BLaER1 treated with 17β-estradiol and CSF1 and Interleukin-3, amounts not matched to agents 10 nM and 100 nM (cell line): ENCODE measurements around the gene ASB7.

ENCODE experiments used
- H3K27ac ChIP-seq, 11 experiments: shearing (Covaris generic); formaldehyde crosslinking; 2 replicates each; pipeline ENCODE4 v1.8.1; 2022
- H3K27me3 ChIP-seq, 11 experiments: shearing (Covaris generic); formaldehyde crosslinking; 2 replicates each; pipeline ENCODE4 v1.8.1; 2022
- H3K36me3 ChIP-seq, 11 experiments: shearing (Covaris generic); formaldehyde crosslinking; 2 replicates each; pipeline ENCODE4 v1.8.1; 2022
- H3K4me1 ChIP-seq, 10 experiments: shearing (Covaris generic); formaldehyde crosslinking; 2 replicates each; pipeline ENCODE4 v1.8.1; 2022
- H3K4me2 ChIP-seq, 11 experiments: shearing (Covaris generic); formaldehyde crosslinking; 2 replicates each; pipeline ENCODE4 v1.8.1; 2022
- H3K4me3 ChIP-seq, 10 experiments: shearing (Covaris generic); formaldehyde crosslinking; 2 replicates each; pipeline ENCODE4 v1.8.1; 2022
- H3K9ac ChIP-seq, 11 experiments: shearing (Covaris generic); formaldehyde crosslinking; 2 replicates each; pipeline ENCODE4 v1.8.1; 2022
- H3K9me3 ChIP-seq, 11 experiments: shearing (Covaris generic); formaldehyde crosslinking; replicated peaks in 1 of 11; 2 replicates each; pipeline ENCODE4 v1.8.1; 2022
- H4K20me1 ChIP-seq, 11 experiments: shearing (Covaris generic); formaldehyde crosslinking; 2 replicates each; pipeline ENCODE4 v1.8.1; 2022
- Cebpa-rat ChIP-seq, 11 experiments: shearing (Covaris generic); IDR thresholded peaks; 2 replicates each; pipeline ENCODE4 v1.8.1; 2022

The ASB7 gene

GRCh38 chr15:100602064-100602822, at the start of gene ASB7, which contains the start of gene LINS1:
Gene ASB7, plus strand, starts transcription at chr15:100602589. Its CDS starts 9,628 bp downstream, at chr15:100612217.
Gene LINS1, minus strand, starts transcription at chr15:100602184. Its CDS starts 21,342 bp downstream, at chr15:100580842.
- Histone ChIP-seq H3K4me2 (peak within 1 kb of the TSS; percentile 83 to 95 (median 92)), H3K4me1 (peaks cover 25 to 53% (median 33%) of the 10 kb centered on the region in 10 experiments), H3K4me3 (peak within 1 kb of the TSS; percentile 74 to 95 (median 86)), H3K9ac (peak within 1 kb of the TSS; percentile 78 to 91 (median 88)), H3K27me3 (no peaks in the 10 kb centered on the region), H3K36me3 (peaks cover 7 to 33% (median 26%) of the 10 kb centered on the region in 11 experiments; a peak in 19 of 22 replicates), H4K20me1 (peaks cover 0 to 16% (median 0%) of the 10 kb centered on the region in 11 experiments; a peak in 6 of 22 replicates), H3K27ac (peak within 1 kb of the TSS; percentile 72 to 88 (median 81)), H3K9me3 (no peaks in the 10 kb centered on the region)
- TF ChIP-seq Cebpa-rat (IDR thresholded peaks at IDR 0.05) = no peak

DNA sequence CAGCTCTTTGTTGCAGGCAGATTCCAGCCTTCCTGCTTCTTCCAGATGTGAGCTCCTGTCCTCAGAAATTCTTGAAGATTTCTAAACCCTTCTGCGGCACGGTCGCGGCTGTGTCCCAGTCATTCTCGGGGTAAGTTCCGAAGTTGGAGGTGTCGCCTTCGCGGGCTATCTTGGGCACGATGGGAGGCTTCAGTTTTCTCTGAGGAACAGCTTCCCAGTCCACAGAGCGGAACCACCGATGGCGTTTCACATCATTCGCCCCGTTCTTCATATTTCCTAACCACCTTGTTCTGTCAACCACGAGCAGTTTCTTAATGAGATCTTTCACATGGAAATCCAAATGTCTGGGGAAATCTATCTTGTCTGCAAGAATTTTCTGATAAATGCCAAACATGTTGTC, 48.9 kb upstream of the ASB7 start:
- Histone ChIP-seq H4K20me1 (no peaks in the 10 kb centered on the region), H3K36me3 (peaks cover 12 to 33% (median 24%) of the 10 kb centered on the region in 11 experiments; a peak in 18 of 22 replicates), H3K4me2 (no peak overlapping the region), H3K4me3 (no peak overlapping the region), H3K27me3 (no peaks in the 10 kb centered on the region), H3K27ac (no peak overlapping the region), H3K9ac (no peak overlapping the region), H3K4me1 (peaks cover 0 to 8% (median 0%) of the 10 kb centered on the region in 10 experiments; a peak in 3 of 20 replicates), H3K9me3 (peaks cover 43 to 75% (median 66%) of the 10 kb centered on the region in 11 experiments)
- no peak for TF ChIP-seq Cebpa-rat (IDR thresholded peaks at IDR 0.05)

- Histone ChIP-seq H4K20me1 (no peaks in the 10 kb centered on the region), H3K27me3 (no peaks in the 10 kb centered on the region), H3K4me1 (peaks cover 0 to 11% (median 0%) of the 10 kb centered on the region in 10 experiments; a peak in 2 of 20 replicates), H3K4me3 (no peak overlapping the region), H3K9me3 (peaks cover 15 to 48% (median 42%) of the 10 kb centered on the region in 11 experiments), H3K9ac (no peak overlapping the region), H3K36me3 (peaks cover 0 to 17% (median 3%) of the 10 kb centered on the region in 11 experiments; a peak in 10 of 22 replicates), H3K27ac (no peak overlapping the region), H3K4me2 (no peak overlapping the region)
- TF ChIP-seq Cebpa-rat (IDR thresholded peaks at IDR 0.05) = no peak
Observed at GRCh38 chr15:100558771-100559254, 43.6 kb upstream of the ASB7 start.

- Histone ChIP-seq H3K36me3 (peaks cover 0 to 12% (median 0%) of the 10 kb centered on the region in 11 experiments; a peak in 7 of 22 replicates), H3K9me3 (peaks cover 10 to 43% (median 37%) of the 10 kb centered on the region in 11 experiments; a peak in 21 of 22 replicates), H3K4me2 (no peak overlapping the region), H4K20me1 (no peaks in the 10 kb centered on the region), H3K27me3 (no peaks in the 10 kb centered on the region), H3K27ac (no peak overlapping the region), H3K4me3 (no peak overlapping the region), H3K4me1 (peaks cover 0 to 11% (median 0%) of the 10 kb centered on the region in 10 experiments; a peak in 2 of 20 replicates), H3K9ac (no peak overlapping the region)
- TF ChIP-seq Cebpa-rat (IDR thresholded peaks at IDR 0.05) = no peak
Observed at GRCh38 chr15:100559330-100559729, 43.1 kb upstream of the ASB7 start.

DNA sequence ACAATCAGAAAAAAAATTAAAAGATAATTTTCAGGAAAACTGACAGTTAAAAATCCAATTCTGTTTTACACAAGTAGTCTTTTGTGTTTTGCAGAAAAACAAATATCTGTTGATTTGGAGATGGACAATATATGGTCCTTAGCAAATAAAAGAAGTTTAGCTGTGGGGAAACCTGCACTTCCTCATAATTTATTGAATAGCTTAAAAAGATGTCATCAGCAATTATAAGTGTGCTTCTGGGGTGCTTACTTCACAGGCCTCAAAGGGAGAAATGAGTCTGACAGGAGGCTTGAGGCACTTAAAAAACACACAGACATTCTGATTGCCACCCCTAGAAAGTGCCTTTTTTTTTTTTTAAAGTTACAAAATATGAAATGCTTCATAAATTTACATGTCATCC, 42.1 kb upstream of the ASB7 start:
- H3K27ac ChIP-seq = no peak overlapping the region
- H3K27me3 ChIP-seq = no peaks in the 10 kb centered on the region
- peaks cover 0 to 10% (median 0%) of the 10 kb centered on the region in 11 experiments; a peak in 7 of 22 replicates for H3K36me3 ChIP-seq
- H3K4me3 ChIP-seq = no peak overlapping the region
- peaks cover 0 to 11% (median 0%) of the 10 kb centered on the region in 10 experiments; a peak in 2 of 20 replicates for H3K4me1 ChIP-seq
- peaks cover 10 to 37% (median 30%) of the 10 kb centered on the region in 11 experiments; a peak in 20 of 22 replicates for H3K9me3 ChIP-seq
- no peak for TF ChIP-seq Cebpa-rat (IDR thresholded peaks at IDR 0.05)
- H3K4me2 ChIP-seq = no peak overlapping the region
- no peak overlapping the region for H3K9ac ChIP-seq
- no peaks in the 10 kb centered on the region for H4K20me1 ChIP-seq

- Histone ChIP-seq H3K9me3 (peaks cover 0 to 5% (median 0%) of the 10 kb centered on the region in 11 experiments; a peak in 1 of 22 replicates), H3K4me1 (peaks cover 0 to 4% (median 0%) of the 10 kb centered on the region in 10 experiments; a peak in 2 of 20 replicates), H3K4me3 (no peak overlapping the region), H3K9ac (no peak overlapping the region), H4K20me1 (no peaks in the 10 kb centered on the region), H3K27ac (no peak overlapping the region), H3K36me3 (peaks cover 13 to 32% (median 21%) of the 10 kb centered on the region in 11 experiments), H3K27me3 (no peaks in the 10 kb centered on the region), H3K4me2 (no peak overlapping the region)
- TF ChIP-seq Cebpa-rat (IDR thresholded peaks at IDR 0.05) = no peak
Observed at GRCh38 chr15:100565591-100565990, 36.8 kb upstream of the ASB7 start.

- Histone ChIP-seq H3K27me3 (no peaks in the 10 kb centered on the region), H3K4me1 (no peaks in the 10 kb centered on the region), H3K27ac (no peak overlapping the region), H3K9ac (no peak overlapping the region), H3K9me3 (no peaks in the 10 kb centered on the region), H3K36me3 (peaks cover 17 to 46% (median 32%) of the 10 kb centered on the region in 11 experiments), H4K20me1 (no peaks in the 10 kb centered on the region), H3K4me2 (no peak overlapping the region), H3K4me3 (no peak overlapping the region)
- TF ChIP-seq Cebpa-rat (IDR thresholded peaks at IDR 0.05) = no peak
Observed at GRCh38 chr15:100566850-100567628, 35.4 kb upstream of the ASB7 start.

DNA sequence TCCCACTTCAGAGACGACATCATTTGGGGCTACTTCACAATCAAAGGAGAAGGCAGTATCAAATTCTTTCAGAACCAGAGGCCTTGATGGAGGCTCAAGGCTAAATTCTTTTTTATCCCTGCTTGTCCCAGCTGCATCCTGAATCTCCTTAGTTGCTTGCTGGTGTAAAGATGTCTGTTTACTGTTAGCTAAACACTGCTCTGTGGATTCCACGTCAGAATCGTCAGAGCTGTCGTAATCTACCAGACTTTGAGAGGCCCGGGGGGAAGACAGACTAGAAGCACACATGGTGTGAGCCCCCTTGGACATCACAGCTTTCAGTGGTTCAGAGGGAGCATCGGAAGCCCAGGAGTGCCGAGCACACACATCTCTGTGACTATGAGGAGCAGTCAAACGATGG, 33.0 kb upstream of the ASB7 start:
- no peaks in the 10 kb centered on the region for H3K27me3 ChIP-seq
- peaks cover 24 to 65% (median 47%) of the 10 kb centered on the region in 11 experiments for H3K36me3 ChIP-seq
- H3K9ac ChIP-seq = no peak overlapping the region
- H3K4me2 ChIP-seq = no peak overlapping the region
- no peak for TF ChIP-seq Cebpa-rat (IDR thresholded peaks at IDR 0.05)
- no peak overlapping the region for H3K4me3 ChIP-seq
- no peaks in the 10 kb centered on the region for H3K4me1 ChIP-seq
- no peak overlapping the region for H3K27ac ChIP-seq
- no peaks in the 10 kb centered on the region for H4K20me1 ChIP-seq
- no peaks in the 10 kb centered on the region for H3K9me3 ChIP-seq

DNA sequence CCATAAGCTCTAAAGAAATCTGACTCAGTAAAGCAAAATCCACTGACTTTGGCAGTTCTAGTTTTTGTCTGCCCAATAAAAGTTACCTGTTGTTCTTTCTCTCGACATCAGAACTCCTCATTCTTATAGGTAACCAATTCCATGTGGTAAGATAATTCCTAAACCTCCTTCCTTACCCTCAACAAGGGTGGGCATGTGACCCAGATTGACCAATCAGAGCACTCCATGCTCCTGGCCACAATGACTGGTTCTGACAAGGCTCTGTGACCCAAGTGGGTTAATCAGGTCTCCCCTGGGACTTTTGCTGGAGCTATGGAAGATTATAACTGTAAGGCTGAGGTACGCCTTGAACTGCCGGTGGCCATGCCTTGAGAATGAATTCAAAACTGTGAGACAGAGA, 32.1 kb upstream of the ASB7 start:
- no peak overlapping the region for H3K9ac ChIP-seq
- H3K27ac ChIP-seq = no peak overlapping the region
- H4K20me1 ChIP-seq = no peaks in the 10 kb centered on the region
- peaks cover 24 to 70% (median 53%) of the 10 kb centered on the region in 11 experiments for H3K36me3 ChIP-seq
- no peak overlapping the region for H3K4me2 ChIP-seq
- H3K4me1 ChIP-seq = no peaks in the 10 kb centered on the region
- no peak for TF ChIP-seq Cebpa-rat (IDR thresholded peaks at IDR 0.05)
- no peaks in the 10 kb centered on the region for H3K9me3 ChIP-seq
- no peaks in the 10 kb centered on the region for H3K27me3 ChIP-seq
- no peak overlapping the region for H3K4me3 ChIP-seq
